ENCODE measurements around the gene MTPN. TPM values are rescaled to one million over a fixed set of nuclear protein-coding genes. Genes with fewer than 3 reads are reported as not detected.

MTPN gene, protein sequence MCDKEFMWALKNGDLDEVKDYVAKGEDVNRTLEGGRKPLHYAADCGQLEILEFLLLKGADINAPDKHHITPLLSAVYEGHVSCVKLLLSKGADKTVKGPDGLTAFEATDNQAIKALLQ
- total RNA-seq (2013), result 89.6 TPM
- polyA plus RNA-seq (100 to 1,000 TPM in 2 of 3 donors, 10 to 100 TPM in 1; 73.6 to 156 (median 142) TPM), polyA minus RNA-seq (45.3 and 76.0 TPM in 2 replicates), total RNA-seq (235 to 470 (median 349) reads per million in 11 experiments)

DNA sequence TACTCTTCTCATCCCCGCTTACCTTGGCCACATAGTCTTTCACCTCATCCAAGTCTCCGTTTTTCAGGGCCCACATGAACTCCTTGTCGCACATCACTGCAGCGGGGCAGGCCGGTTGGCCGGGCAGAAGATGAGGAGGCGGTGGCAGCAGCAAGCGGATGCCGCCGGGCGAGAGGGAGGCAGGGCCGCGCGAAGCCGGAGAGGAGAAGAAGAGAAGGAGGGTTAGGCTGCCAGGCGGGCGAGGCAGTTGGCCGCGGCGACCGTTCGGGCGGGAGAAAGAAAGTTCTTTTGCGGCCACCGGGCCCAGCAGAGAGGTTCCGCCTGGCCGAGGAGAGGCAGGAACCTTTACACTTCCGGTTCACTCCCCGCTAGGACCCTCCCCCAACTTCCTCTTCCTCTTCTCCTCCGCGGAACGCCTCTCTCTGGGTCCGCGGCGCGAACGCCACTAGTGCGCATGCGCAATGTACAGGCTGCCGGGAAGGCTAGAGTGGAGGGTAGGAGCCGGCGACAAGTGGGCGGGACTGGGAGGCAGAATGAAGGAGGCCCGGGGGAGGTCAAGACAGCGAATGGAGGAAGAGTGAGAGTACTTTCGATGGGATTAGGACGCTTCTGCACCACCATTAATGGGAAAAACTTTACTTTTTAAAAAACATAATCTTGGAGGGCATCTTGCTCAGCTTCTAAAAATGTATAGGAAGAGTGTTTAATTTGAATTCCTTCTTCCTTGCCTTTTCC lies at the start of gene MTPN:
TSS of gene MTPN (minus strand) at position 353 of the 735 bp plus-strand sequence. CDS start at position 94, 259 bp downstream.
- Histone ChIP-seq H3K4me1 (ENCODE audit: control insufficient read depth in 1 of 2, insufficient read depth in 2 of 2, low read length in 2 of 2) (peaks cover 77 to 88% of the 10 kb centered on the region in 2 donors), H3K36me3 (replicated peaks in 1 of 2; ENCODE audit: control insufficient read depth in 1 of 2, insufficient read depth in 2 of 2, low read length in 2 of 2) (peaks cover 2 to 14% of the 10 kb centered on the region in 2 donors), H2AFZ (ENCODE audit: insufficient read depth, low read depth, low read length, poor library complexity, severe bottlenecking) (peak within 1 kb of the TSS; percentile 82), H3K4me3 (replicated peaks in 1 of 3; ENCODE audit: low read depth in 2 of 3, low read length in 3 of 3) (peak within 1 kb of the TSS; percentile 63 to 99 (median 99)), H4K20me1 (ENCODE audit: insufficient read depth, low read length) (peaks cover 42% of the 10 kb centered on the region), H3K9me3 (replicated peaks in 1 of 2; ENCODE audit: control insufficient read depth in 1 of 2, insufficient read depth in 1 of 2, low read length in 2 of 2) (no peaks in the 10 kb centered on the region), H3K79me2 (ENCODE audit: insufficient read depth, low read length) (peaks cover 58% of the 10 kb centered on the region), H3K27ac (ENCODE audit: low read depth in 1 of 2, low read length in 2 of 2) (peak within 1 kb of the TSS; percentile 94), H3K9ac (ENCODE audit: insufficient read depth, low read length, poor library complexity, severe bottlenecking) (peak within 1 kb of the TSS; percentile 88), H3K27me3 (ENCODE audit: control insufficient read depth in 2 of 2, insufficient read depth in 2 of 2, low read length in 2 of 2) (no peaks in the 10 kb centered on the region), H3K4me2 (replicated peaks; ENCODE audit: extremely low read depth, low read length, poor library complexity, severe bottlenecking) (peak within 1 kb of the TSS; percentile 82)
- H3K27ac Mint-ChIP-seq, result peak within 1 kb of the TSS; percentile 93 to 97 (median 95)
- DNase-seq, result peak; percentile 97 to 99 (median 98)
- H3K9me3 Mint-ChIP-seq, result peaks cover 0 to 2% (median 0%) of the 10 kb centered on the region in 7 donors
- peaks cover 0 to 1% (median 1%) of the 10 kb centered on the region in 3 donors for H3K27me3 Mint-ChIP-seq (ENCODE audit: low read depth in 3 of 3)
- peaks cover 7 to 16% of the 10 kb centered on the region in 2 donors for H3K36me3 Mint-ChIP-seq
- peaks cover 76% of the 10 kb centered on the region for H3K4me1 Mint-ChIP-seq
- H3K4me3 Mint-ChIP-seq, result peak within 1 kb of the TSS; percentile 90 to 99
- 0% methylated on average over 18 of the region's 47 CpGs for WGBS (ENCODE audit: insufficient coverage)
- intact Hi-C loops (cut with micrococcal nuclease), result loop anchor here (5.0 to 10.0 kb wide), 4 partner anchors 35 to 420 kb away; partner anchors contain the start of genes NUP205 (in 1 of the 2) and STMP1 (in 1 of the 2)
- TF ChIP-seq, protein P1, sequence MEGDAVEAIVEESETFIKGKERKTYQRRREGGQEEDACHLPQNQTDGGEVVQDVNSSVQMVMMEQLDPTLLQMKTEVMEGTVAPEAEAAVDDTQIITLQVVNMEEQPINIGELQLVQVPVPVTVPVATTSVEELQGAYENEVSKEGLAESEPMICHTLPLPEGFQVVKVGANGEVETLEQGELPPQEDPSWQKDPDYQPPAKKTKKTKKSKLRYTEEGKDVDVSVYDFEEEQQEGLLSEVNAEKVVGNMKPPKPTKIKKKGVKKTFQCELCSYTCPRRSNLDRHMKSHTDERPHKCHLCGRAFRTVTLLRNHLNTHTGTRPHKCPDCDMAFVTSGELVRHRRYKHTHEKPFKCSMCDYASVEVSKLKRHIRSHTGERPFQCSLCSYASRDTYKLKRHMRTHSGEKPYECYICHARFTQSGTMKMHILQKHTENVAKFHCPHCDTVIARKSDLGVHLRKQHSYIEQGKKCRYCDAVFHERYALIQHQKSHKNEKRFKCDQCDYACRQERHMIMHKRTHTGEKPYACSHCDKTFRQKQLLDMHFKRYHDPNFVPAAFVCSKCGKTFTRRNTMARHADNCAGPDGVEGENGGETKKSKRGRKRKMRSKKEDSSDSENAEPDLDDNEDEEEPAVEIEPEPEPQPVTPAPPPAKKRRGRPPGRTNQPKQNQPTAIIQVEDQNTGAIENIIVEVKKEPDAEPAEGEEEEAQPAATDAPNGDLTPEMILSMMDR (IDR thresholded peaks at IDR 0.05), result no peak

DNA sequence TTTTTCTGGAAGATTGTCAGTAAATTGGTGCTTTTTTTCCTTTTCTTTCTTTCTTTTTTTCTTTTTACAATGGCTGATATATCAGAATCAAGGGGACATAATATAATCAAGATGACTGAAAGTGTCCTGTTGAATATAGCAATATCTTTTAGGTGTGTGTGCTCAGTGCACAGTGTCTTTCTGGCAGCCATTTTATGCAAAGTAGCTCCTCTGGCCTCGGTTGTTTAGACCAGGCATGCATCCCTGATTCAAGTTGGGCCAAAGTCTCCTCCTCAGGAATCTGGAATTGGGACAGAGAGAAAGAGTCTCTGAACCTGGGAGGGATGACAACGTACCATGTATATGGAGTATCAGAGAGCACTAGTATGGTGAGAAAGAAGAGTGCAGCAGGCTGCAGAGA lies 49.0 kb upstream of the MTPN start:
- Histone ChIP-seq H3K4me1 (ENCODE audit: control insufficient read depth in 1 of 2, insufficient read depth in 2 of 2, low read length in 2 of 2) (no peaks in the 10 kb centered on the region), H3K27me3 (ENCODE audit: control insufficient read depth in 2 of 2, insufficient read depth in 2 of 2, low read length in 2 of 2) (no peaks in the 10 kb centered on the region), H3K36me3 (replicated peaks in 1 of 2; ENCODE audit: control insufficient read depth in 1 of 2, insufficient read depth in 2 of 2, low read length in 2 of 2) (no peaks in the 10 kb centered on the region), H3K9me3 (replicated peaks in 1 of 2; ENCODE audit: control insufficient read depth in 1 of 2, insufficient read depth in 1 of 2, low read length in 2 of 2) (no peaks in the 10 kb centered on the region), H3K4me3 (replicated peaks in 1 of 3; ENCODE audit: low read depth in 2 of 3, low read length in 3 of 3) (no peak overlapping the region), H3K27ac (ENCODE audit: low read depth in 1 of 2, low read length in 2 of 2) (no peak overlapping the region), H2AFZ (ENCODE audit: insufficient read depth, low read depth, low read length, poor library complexity, severe bottlenecking) (no peak overlapping the region), H3K9ac (ENCODE audit: insufficient read depth, low read length, poor library complexity, severe bottlenecking) (no peak overlapping the region), H3K4me2 (replicated peaks; ENCODE audit: extremely low read depth, low read length, poor library complexity, severe bottlenecking) (no peak overlapping the region), H3K79me2 (ENCODE audit: insufficient read depth, low read length) (no peaks in the 10 kb centered on the region), H4K20me1 (ENCODE audit: insufficient read depth, low read length) (no peaks in the 10 kb centered on the region)
- Mint-ChIP-seq H3K27ac (no peak overlapping the region), H3K4me3 (no peak overlapping the region), H3K36me3 (no peaks in the 10 kb centered on the region), H3K9me3 (peaks cover 0 to 2% (median 0%) of the 10 kb centered on the region in 7 donors), H3K4me1 (no peaks in the 10 kb centered on the region), H3K27me3 (ENCODE audit: low read depth in 3 of 3) (peaks cover 0 to 5% (median 0%) of the 10 kb centered on the region in 3 donors)
- TF ChIP-seq, protein P1 (IDR thresholded peaks at IDR 0.05), result no peak
- no peak for DNase-seq
- intact Hi-C loops (cut with micrococcal nuclease), result no loop called here
- WGBS (ENCODE audit: insufficient coverage), result 88% methylated on average over 2 of the region's 2 CpGs

All from CD14-positive monocyte (primary cell).